GM10266 (cell line): ENCODE data around the gene DEDD.

Experiments used
- DNase-seq: peaks from one replicate; pipeline ENCODE4 v3.0.0; 2012; ENCODE audit errors: extremely low spot score
- TF ChIP-seq, protein P1 (sequence below): IDR thresholded peaks from 2 replicates; pipeline ENCODE4 v1.5.1; 2012; ENCODE audit warnings: mild to moderate bottlenecking, low read depth; ENCODE audit not compliant: control insufficient read depth, insufficient read depth; ENCODE audit errors: missing control alignments

The DEDD gene, protein sequence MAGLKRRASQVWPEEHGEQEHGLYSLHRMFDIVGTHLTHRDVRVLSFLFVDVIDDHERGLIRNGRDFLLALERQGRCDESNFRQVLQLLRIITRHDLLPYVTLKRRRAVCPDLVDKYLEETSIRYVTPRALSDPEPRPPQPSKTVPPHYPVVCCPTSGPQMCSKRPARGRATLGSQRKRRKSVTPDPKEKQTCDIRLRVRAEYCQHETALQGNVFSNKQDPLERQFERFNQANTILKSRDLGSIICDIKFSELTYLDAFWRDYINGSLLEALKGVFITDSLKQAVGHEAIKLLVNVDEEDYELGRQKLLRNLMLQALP

DNA sequence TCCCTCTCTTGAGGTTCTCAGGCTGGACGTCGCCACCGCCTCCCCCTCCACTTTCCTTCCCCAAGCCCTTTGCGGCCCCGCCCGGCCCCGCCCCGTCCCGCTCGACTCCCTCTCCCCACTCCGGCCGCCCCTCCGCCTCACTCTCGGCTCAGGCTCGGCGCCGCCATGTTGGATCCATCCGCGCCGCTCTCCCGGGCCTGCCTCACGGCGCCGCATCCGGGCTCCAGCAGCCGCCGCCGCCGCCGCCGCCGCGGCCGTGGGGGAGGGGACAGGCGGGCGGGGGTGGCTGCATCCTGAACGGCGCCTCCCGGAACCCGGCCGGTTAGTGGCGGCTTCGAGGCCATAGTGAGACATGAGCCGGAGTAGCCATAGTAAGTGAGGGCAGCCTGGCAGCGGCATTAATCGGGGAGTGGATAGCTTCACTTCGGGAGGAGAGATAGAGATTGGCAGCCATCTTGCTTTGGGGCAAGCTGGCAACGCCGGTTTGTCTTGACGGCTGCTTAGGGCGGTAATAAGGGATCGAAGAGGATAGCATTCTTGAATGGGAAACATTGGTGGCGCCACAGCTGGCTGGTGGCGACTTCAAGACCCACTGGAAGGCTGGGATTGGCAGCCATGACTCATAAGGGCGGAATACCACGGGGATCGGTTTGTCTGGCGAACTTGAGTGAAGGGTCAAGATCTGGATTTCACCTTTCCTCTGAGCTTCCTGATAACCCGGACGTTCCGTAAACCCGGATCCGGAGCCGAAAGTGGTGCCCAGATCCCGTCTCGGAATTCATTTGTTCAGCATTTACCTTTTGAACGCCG, at the start of gene DEDD:
Gene DEDD, minus strand, starts transcription at position 258 of the 810 bp plus-strand sequence. CDS start 8,205 bp downstream, outside the sequence.
- DNase-seq = peak; percentile 96
- TF ChIP-seq, protein P1, sequence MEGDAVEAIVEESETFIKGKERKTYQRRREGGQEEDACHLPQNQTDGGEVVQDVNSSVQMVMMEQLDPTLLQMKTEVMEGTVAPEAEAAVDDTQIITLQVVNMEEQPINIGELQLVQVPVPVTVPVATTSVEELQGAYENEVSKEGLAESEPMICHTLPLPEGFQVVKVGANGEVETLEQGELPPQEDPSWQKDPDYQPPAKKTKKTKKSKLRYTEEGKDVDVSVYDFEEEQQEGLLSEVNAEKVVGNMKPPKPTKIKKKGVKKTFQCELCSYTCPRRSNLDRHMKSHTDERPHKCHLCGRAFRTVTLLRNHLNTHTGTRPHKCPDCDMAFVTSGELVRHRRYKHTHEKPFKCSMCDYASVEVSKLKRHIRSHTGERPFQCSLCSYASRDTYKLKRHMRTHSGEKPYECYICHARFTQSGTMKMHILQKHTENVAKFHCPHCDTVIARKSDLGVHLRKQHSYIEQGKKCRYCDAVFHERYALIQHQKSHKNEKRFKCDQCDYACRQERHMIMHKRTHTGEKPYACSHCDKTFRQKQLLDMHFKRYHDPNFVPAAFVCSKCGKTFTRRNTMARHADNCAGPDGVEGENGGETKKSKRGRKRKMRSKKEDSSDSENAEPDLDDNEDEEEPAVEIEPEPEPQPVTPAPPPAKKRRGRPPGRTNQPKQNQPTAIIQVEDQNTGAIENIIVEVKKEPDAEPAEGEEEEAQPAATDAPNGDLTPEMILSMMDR = peak; percentile 6

DNA sequence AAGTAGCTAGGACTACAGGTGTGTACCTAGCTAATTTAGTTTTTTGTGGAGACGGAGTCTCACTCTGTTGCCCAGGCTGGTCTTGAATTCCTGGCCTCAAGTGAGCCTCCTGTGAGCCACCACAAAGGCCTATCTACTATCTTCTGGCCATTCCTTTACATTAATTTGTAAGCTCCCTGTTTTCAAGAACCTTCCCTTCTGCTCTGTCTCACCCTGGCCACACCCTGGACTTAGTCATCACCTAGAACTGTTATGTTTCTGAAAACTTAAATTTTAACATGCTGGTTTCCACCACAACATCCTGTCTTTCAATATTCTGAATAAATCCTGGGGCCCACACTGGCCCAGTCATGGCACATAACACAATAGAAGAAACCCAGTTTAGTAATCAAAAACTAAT, 49.7 kb upstream of the DEDD start:
- TF ChIP-seq, protein P1 = no peak

DNA sequence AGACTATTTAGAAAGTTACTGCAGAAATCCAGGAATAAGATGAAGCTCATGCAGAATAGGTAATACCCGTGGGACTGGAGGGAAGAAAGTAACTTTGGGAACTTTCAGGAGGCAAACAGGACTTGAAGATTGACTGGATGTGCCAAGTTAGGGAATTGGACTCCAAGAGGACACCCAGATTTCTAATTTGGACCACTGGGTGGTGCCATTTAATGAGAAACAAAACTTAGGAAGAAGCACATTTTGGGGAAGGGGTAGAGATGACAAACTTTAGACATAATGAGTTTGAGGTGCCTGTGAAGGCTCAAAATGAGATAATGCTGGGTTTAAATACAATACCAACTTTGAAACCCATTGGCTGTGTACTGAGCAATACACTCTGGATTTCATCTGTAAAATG, 48.2 kb upstream of the DEDD start:
- no peak for DNase-seq
- TF ChIP-seq, protein P1 = peak; percentile 33

More for the DNA sequence above, 49.7 kb upstream of the DEDD start:
- DNase-seq = peak; percentile 54

DNA sequence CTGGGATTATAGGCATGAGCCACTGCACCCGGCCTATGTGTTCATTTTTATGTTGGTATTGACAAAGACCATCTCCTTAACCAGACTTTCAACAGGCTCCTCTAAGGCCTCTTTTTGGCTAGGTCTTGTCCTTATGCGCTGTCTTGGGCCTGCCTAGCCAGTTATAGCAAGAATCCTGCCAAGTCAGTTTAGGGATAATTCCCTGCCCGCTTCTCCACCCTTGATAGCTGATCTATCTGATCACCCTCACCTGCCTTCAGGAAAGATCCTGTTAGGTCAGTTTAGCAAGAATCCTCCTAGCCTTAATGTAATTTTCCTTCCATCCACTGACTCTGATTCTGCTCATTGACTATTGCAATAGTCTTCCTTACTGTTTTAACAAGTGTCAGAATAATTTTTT, 47.2 kb upstream of the DEDD start:
- no peak for DNase-seq
- TF ChIP-seq, protein P1 = no peak

DNA sequence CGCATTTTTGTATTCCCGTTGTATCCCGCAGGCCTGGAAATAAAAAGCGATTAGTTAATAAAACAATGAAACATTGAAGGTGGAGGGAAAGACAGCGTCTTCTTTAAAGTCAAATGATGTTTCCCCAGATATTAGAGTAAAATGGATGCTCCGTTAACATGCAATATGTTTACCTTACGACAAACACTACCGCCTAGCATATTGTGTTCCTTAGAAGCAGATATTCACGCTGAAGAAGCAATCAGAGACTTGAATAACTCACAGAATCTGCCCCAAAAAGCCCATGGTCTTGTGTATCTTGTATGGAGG, 45.4 kb upstream of the DEDD start:
- TF ChIP-seq, protein P1 = no peak
- no peak for DNase-seq

DNA sequence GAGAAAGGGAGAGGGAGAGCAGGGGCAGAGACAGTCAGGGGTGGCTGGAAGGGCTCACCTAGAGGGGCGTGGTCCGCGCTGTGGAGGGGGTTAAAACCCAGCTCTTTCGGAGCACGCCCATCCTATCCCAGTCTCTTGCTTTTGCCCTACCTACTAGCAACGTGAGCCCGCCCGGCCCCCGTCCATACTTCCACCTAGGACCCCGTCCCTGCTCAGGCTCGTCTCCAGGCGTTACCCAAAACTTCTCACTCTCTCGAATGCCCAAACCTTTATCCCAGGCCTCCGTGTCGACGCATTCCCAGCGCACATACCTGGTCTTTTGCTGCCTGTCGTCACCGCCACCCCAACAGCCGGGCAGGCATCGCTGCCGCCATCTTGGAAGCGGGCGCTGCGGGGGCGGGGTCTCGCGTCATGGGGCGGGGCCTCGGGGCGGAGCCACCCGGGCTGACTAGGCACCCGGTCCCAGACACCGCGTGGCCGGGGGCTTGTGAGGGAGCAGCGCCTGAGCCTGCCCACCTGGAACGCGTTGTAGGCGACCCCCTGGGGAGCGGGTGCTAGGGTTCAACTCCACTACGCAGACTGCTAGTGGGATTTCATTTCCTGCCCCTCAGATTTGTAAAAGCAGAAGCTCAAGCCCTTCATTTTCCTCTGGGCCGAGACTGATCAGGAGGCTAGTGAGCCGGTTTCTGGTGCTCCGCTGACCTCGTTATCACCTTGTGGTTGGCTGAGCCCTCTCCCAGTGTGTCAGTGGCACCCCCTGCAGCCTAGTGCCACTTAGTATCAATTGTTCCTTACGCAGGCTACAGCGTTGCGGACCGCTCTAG, 44.9 kb upstream of the DEDD start, which contains the start of gene B4GALT3:
Gene B4GALT3, minus strand, starts transcription at position 396 of the 824 bp plus-strand sequence. CDS start 1,447 bp downstream, outside the sequence.
- peak; percentile 93 for DNase-seq
- TF ChIP-seq, protein P1 = no peak
